H9 (cell line): ENCODE measurements around the gene ELF2. TPM values are rescaled to one million over a fixed set of nuclear protein-coding genes. Genes with fewer than 3 reads are reported as not detected.
"Not testable (repeated sequence)": the region's sequence is repeated elsewhere in the genome, so short reads cannot be mapped to it uniquely, and the experiment has no call there.

Source experiments
- DNase-seq: peaks from one replicate; pipeline ENCODE4 v3.0.0-alpha.2; 2017
- H2AFZ ChIP-seq: one replicate; pipeline ENCODE4 v1.6.1; 2013; ENCODE audit warnings: mild to moderate bottlenecking, low read length, control low read depth, moderate library complexity
- H2AK5ac ChIP-seq: 2 replicates; pipeline ENCODE4 v1.6.1; 2013; ENCODE audit warnings: low read length, control low read depth, mixed read lengths; ENCODE audit not compliant: insufficient read length
- H2BK120ac ChIP-seq: one replicate; pipeline ENCODE4 v1.6.1; 2013; ENCODE audit warnings: low read depth, mild to moderate bottlenecking, low read length, control low read depth, inconsistent platforms; ENCODE audit not compliant: poor library complexity, severe bottlenecking
- H2BK12ac ChIP-seq: 2 replicates; pipeline ENCODE4 v1.6.1; 2013; ENCODE audit warnings: low read length, control low read depth, mixed read lengths, low read depth; ENCODE audit not compliant: insufficient read length
- H2BK15ac ChIP-seq: 2 replicates; pipeline ENCODE4 v1.6.1; 2013; ENCODE audit warnings: low read depth, low read length, control low read depth
- H2BK20ac ChIP-seq: one replicate; pipeline ENCODE4 v1.6.1; 2013; ENCODE audit warnings: low read depth, mild to moderate bottlenecking, low read length, control low read depth, inconsistent platforms; ENCODE audit not compliant: poor library complexity, severe bottlenecking
- H2BK5ac ChIP-seq: 2 replicates; pipeline ENCODE4 v1.6.1; 2013; ENCODE audit warnings: low read length, control low read depth, mixed read lengths; ENCODE audit not compliant: insufficient read length
- H3K14ac ChIP-seq: 2 replicates; pipeline ENCODE4 v1.6.1; 2013; ENCODE audit warnings: low read length, control low read depth; ENCODE audit not compliant: insufficient read depth
- H3K18ac ChIP-seq: 2 replicates; pipeline ENCODE4 v1.6.1; 2013; ENCODE audit warnings: low read depth, mild to moderate bottlenecking, mixed read lengths, low read length, control low read depth; ENCODE audit not compliant: insufficient read length
- H3K23ac ChIP-seq: 2 replicates; pipeline ENCODE4 v1.6.1; 2013; ENCODE audit warnings: low read length, control low read depth, mixed read lengths, low read depth; ENCODE audit not compliant: insufficient read length
- H3K23me2 ChIP-seq: 2 replicates; pipeline ENCODE4 v1.6.1; 2013; ENCODE audit warnings: low read depth, mild to moderate bottlenecking, mixed read lengths, low read length, control low read depth; ENCODE audit not compliant: insufficient read length, poor library complexity, severe bottlenecking
- H3K27ac ChIP-seq: 2 replicates; pipeline ENCODE4 v1.5.1; 2013; ENCODE audit warnings: low read length, control low read depth, mixed read lengths, low read depth; ENCODE audit not compliant: insufficient read length
- H3K27me3 ChIP-seq: 2 replicates; pipeline ENCODE4 v1.6.1; 2013; ENCODE audit warnings: low read length, control low read depth, inconsistent platforms; ENCODE audit not compliant: insufficient read depth
- H3K4ac ChIP-seq: 2 replicates; pipeline ENCODE4 v1.6.1; 2013; ENCODE audit warnings: low read depth, mild to moderate bottlenecking, control low read depth, inconsistent platforms, low read length, moderate library complexity
- H3K4me1 ChIP-seq: 2 replicates; pipeline ENCODE4 v1.6.1; 2013; ENCODE audit warnings: low read length, control low read depth, inconsistent platforms; ENCODE audit not compliant: insufficient read depth
- H3K4me2 ChIP-seq: 2 replicates; pipeline ENCODE4 v1.6.1; 2013; ENCODE audit warnings: low read length, control low read depth, mixed read lengths; ENCODE audit not compliant: insufficient read length, insufficient read depth
- H3K56ac ChIP-seq: 2 replicates; pipeline ENCODE4 v1.6.1; 2013; ENCODE audit warnings: low read depth, mild to moderate bottlenecking, mixed read lengths, low read length, control low read depth; ENCODE audit not compliant: insufficient read length
- H3K79me1 ChIP-seq: 2 replicates; pipeline ENCODE4 v1.6.1; 2013; ENCODE audit warnings: low read depth, mild to moderate bottlenecking, moderate library complexity, low read length, control low read depth, inconsistent platforms; ENCODE audit not compliant: insufficient read depth, poor library complexity, severe bottlenecking
- H3K79me2 ChIP-seq: 2 replicates; pipeline ENCODE4 v1.6.1; 2013; ENCODE audit warnings: low read length, control low read depth, inconsistent platforms; ENCODE audit not compliant: insufficient read depth
- H3K9ac ChIP-seq: 2 replicates; pipeline ENCODE4 v1.6.1; 2013; ENCODE audit warnings: low read length, control low read depth, mixed read lengths; ENCODE audit not compliant: insufficient read length; ENCODE audit errors: extremely low read depth
- H3K9me3 ChIP-seq: one replicate; pipeline ENCODE4 v1.6.1; 2013; ENCODE audit warnings: low read depth, low read length, inconsistent platforms; ENCODE audit not compliant: control insufficient read depth
- H3T11ph ChIP-seq: one replicate; pipeline ENCODE4 v1.6.1; 2013; ENCODE audit warnings: mild to moderate bottlenecking, low read length, control low read depth, inconsistent platforms
- H4K20me1 ChIP-seq: one replicate; pipeline ENCODE4 v1.6.1; 2013; ENCODE audit not compliant: control insufficient read depth, insufficient read length, insufficient read depth
- H4K5ac ChIP-seq: 2 replicates; pipeline ENCODE4 v1.6.1; 2013; ENCODE audit warnings: low read depth, mild to moderate bottlenecking, mixed read lengths, low read length, control low read depth; ENCODE audit not compliant: insufficient read length
- H4K8ac ChIP-seq: replicated peaks from 2 replicates; pipeline ENCODE4 v1.6.1; 2013; ENCODE audit warnings: low read length, control low read depth, mixed read lengths, low read depth; ENCODE audit not compliant: insufficient read length
- H4K91ac ChIP-seq: 2 replicates; pipeline ENCODE4 v1.6.1; 2013; ENCODE audit warnings: low read depth, mild to moderate bottlenecking, moderate library complexity, mixed read lengths, low read length, control low read depth; ENCODE audit not compliant: insufficient read length
- H3K27ac Mint-ChIP-seq, 3 experiments: 2 replicates in 2 of 3; 3 replicates in 1 of 3; pipeline ENCODE4 v1.8.0; 2020 to 2021; ENCODE audit warnings: mixed read lengths in 3 of 3, mild to moderate bottlenecking in 1 of 3, moderate library complexity in 1 of 3
- H3K27me3 Mint-ChIP-seq: 2 replicates; pipeline ENCODE4 v1.8.0; 2021; ENCODE audit warnings: low read depth, mild to moderate bottlenecking, moderate library complexity, mixed read lengths
- H3K36me3 Mint-ChIP-seq, 3 experiments: 2 replicates in 2 of 3; 3 replicates in 1 of 3; pipeline ENCODE4 v1.8.0; 2020 to 2021; ENCODE audit warnings: low read depth in 3 of 3, mixed read lengths in 3 of 3; ENCODE audit not compliant: insufficient read depth in 1 of 3
- H3K4me1 Mint-ChIP-seq, 2 experiments: 2 replicates each; pipeline ENCODE4 v1.8.0; 2020; ENCODE audit warnings: mixed read lengths in 2 of 2
- H3K4me3 Mint-ChIP-seq, 2 experiments: 2 replicates in 1 of 2; 3 replicates in 1 of 2; pipeline ENCODE4 v1.8.0; 2020 to 2021; ENCODE audit warnings: mild to moderate bottlenecking in 2 of 2, mixed read lengths in 2 of 2, moderate library complexity in 1 of 2
- H3K9me3 Mint-ChIP-seq, 2 experiments: 2 replicates in 1 of 2; 3 replicates in 1 of 2; pipeline ENCODE4 v1.8.0; 2020; ENCODE audit warnings: mild to moderate bottlenecking in 2 of 2, mixed read lengths in 2 of 2, moderate library complexity in 1 of 2
- WGBS: extraction: QIAGEN DNeasy Blood & Tissue Kit; methylation state at CpG from one replicate; pipeline ENCODE4 v1.1.7; 2013; ENCODE audit warnings: missing lambda C conversion rate, low lambda C conversion rate, mixed read lengths; ENCODE audit not compliant: insufficient read length; ENCODE audit errors: extremely low coverage; 5-methylcytosine and 5-hydroxymethylcytosine counted together
- total RNA-seq: library from RNA; stranded (reverse); gene quantifications from 2 replicates; pipeline ENCODE4 v1.2.1, GENCODE V29; 2021
- TF ChIP-seq, protein P1 (sequence below): fragments of 200-600 bp; sonication (generic); conservative IDR thresholded peaks from 3 replicates; pipeline ENCODE4 v1.8.0; 2021; ENCODE audit warnings: antibody characterized with exemption, mild to moderate bottlenecking

Gene ELF2
- total RNA-seq, 1 experiment from 2014 or later = 49.6 TPM

DNA sequence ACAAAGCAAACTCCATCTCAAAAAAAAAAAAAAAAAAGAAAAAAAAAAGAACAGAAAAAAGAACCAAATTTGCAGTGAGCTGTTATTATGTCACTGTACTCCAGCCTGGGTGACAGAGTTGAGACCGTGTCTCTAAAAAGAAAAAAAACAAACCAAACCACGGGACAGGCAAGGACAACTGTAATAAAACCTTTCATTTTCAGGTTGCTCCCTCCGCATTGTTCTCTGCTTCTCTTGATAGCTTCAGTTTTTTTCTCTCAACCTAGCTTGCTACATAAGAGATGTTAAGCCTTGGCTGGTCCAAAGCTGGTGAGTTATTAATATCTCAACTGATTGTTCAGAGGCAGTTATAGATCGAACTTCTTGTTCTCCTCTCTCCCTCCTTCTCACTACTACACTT, 23.1 kb upstream of the ELF2 start:
- H3K79me1 ChIP-seq = no peaks in the 10 kb centered on the region
- peaks cover 0 to 11% (median 6%) of the 10 kb centered on the region in 3 experiments; a peak in 5 of 7 replicates for H3K36me3 Mint-ChIP-seq

DNA sequence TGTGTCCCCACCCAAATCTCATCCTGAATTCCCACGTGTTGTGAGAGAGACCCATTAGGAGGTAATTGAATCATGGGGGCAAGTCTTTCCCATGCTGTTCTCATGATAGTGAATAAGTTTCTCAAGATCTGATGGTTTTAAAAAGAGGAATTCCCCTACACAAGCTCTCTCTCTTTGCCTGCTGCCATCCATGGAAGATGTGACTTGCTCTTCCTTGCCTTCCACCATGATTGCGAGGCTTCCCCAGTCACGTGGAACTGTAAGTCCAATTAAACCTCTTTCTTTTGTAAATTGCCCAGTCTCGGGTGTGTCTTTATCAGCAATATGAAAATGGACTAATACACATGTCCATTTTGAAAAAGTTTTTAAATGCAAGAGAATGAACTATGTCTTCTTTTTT, 20.2 kb upstream of the ELF2 start:
- not testable (repeated sequence) for H3K18ac ChIP-seq, H2AK5ac ChIP-seq, H3T11ph ChIP-seq, H3K56ac ChIP-seq, H4K20me1 ChIP-seq, H2BK120ac ChIP-seq, H3K4me1 Mint-ChIP-seq, H3K9ac ChIP-seq, H3K14ac ChIP-seq, H3K4me2 ChIP-seq, H3K4me3 Mint-ChIP-seq, DNase-seq, H3K79me1 ChIP-seq, H3K23ac ChIP-seq, H4K8ac ChIP-seq, H4K91ac ChIP-seq, H2BK5ac ChIP-seq, H4K5ac ChIP-seq, H3K4me1 ChIP-seq, H2BK20ac ChIP-seq, H3K23me2 ChIP-seq, H2BK12ac ChIP-seq, H2BK15ac ChIP-seq, H2AFZ ChIP-seq, H3K27ac Mint-ChIP-seq, H3K9me3 ChIP-seq, H3K27ac ChIP-seq, H3K79me2 ChIP-seq, H3K27me3 Mint-ChIP-seq, H3K4ac ChIP-seq, H3K27me3 ChIP-seq
- no CpG with 5 or more reads among the region's 4 CpGs for WGBS
- Mint-ChIP-seq H3K36me3 (peaks cover 0 to 11% (median 6%) of the 10 kb centered on the region in 3 experiments; a peak in 5 of 7 replicates), H3K9me3 (peaks cover 11 to 14% of the 10 kb centered on the region in 2 experiments)

More for the DNA sequence above, 23.1 kb upstream of the ELF2 start:
- H4K5ac ChIP-seq = no peak overlapping the region
- no peak overlapping the region for H3K4me2 ChIP-seq
- no peak overlapping the region for H2BK120ac ChIP-seq
- H3K9me3 ChIP-seq = no peaks in the 10 kb centered on the region
- no peaks in the 10 kb centered on the region for H3K27me3 ChIP-seq
- H2BK15ac ChIP-seq = no peak overlapping the region
- no peak overlapping the region for H3K56ac ChIP-seq
- no peaks in the 10 kb centered on the region for H3K23me2 ChIP-seq
- H3T11ph ChIP-seq = no peak overlapping the region
- H3K18ac ChIP-seq = no peak overlapping the region
- H3K4me3 Mint-ChIP-seq = no peak overlapping the region
- no peak overlapping the region for H2BK12ac ChIP-seq
- H2AK5ac ChIP-seq = no peak overlapping the region
- no peaks in the 10 kb centered on the region for H4K20me1 ChIP-seq
- no peak overlapping the region for H3K4ac ChIP-seq
- no peak overlapping the region for H3K23ac ChIP-seq
- no peak overlapping the region for H2BK5ac ChIP-seq
- H3K79me2 ChIP-seq = no peaks in the 10 kb centered on the region
- WGBS = no CpG with 5 or more reads among the region's 4 CpGs
- TF ChIP-seq, protein P1, sequence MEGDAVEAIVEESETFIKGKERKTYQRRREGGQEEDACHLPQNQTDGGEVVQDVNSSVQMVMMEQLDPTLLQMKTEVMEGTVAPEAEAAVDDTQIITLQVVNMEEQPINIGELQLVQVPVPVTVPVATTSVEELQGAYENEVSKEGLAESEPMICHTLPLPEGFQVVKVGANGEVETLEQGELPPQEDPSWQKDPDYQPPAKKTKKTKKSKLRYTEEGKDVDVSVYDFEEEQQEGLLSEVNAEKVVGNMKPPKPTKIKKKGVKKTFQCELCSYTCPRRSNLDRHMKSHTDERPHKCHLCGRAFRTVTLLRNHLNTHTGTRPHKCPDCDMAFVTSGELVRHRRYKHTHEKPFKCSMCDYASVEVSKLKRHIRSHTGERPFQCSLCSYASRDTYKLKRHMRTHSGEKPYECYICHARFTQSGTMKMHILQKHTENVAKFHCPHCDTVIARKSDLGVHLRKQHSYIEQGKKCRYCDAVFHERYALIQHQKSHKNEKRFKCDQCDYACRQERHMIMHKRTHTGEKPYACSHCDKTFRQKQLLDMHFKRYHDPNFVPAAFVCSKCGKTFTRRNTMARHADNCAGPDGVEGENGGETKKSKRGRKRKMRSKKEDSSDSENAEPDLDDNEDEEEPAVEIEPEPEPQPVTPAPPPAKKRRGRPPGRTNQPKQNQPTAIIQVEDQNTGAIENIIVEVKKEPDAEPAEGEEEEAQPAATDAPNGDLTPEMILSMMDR = no peak
- peaks cover 6 to 8% of the 10 kb centered on the region in 2 experiments for H3K4me1 Mint-ChIP-seq
- no peak overlapping the region for H4K8ac ChIP-seq
- DNase-seq = no peak
- H3K27ac ChIP-seq = no peak overlapping the region
- H2AFZ ChIP-seq = no peak overlapping the region
- no peak overlapping the region for H4K91ac ChIP-seq
- peaks cover 11 to 13% of the 10 kb centered on the region in 2 experiments for H3K9me3 Mint-ChIP-seq
- no peak overlapping the region for H3K9ac ChIP-seq
- H2BK20ac ChIP-seq = no peak overlapping the region
- H3K27me3 Mint-ChIP-seq = no peaks in the 10 kb centered on the region
- no peak overlapping the region for H3K27ac Mint-ChIP-seq
- H3K14ac ChIP-seq = no peak overlapping the region
- no peaks in the 10 kb centered on the region for H3K4me1 ChIP-seq
